IMR-90 (cell line): ENCODE measurements around the gene XPC.

Experiments
- BHLHE40 ChIP-seq: fragments of 150-350 bp; IDR thresholded peaks from 2 replicates; pipeline ENCODE4 v1.6.1; 2016; ENCODE audit warnings: mild to moderate bottlenecking, low read depth, low read length
- CTCF ChIP-seq: conservative IDR thresholded peaks from 2 replicates; pipeline ENCODE4 v1.5.1; 2012; ENCODE audit warnings: mild to moderate bottlenecking, low read depth, low read length, improper control_type of control experiment
- POLR2A ChIP-seq: IDR thresholded peaks from 2 replicates; pipeline ENCODE4 v1.6.1; 2012; ENCODE audit warnings: mild to moderate bottlenecking, low read depth, low read length
- RAD21 ChIP-seq: IDR thresholded peaks from 2 replicates; pipeline ENCODE4 v1.6.1; 2012; ENCODE audit warnings: low read length, improper control_type of control experiment
- RCOR1 ChIP-seq: IDR thresholded peaks from 2 replicates; pipeline ENCODE4 v1.6.1; 2012; ENCODE audit warnings: mild to moderate bottlenecking, low read length, improper control_type of control experiment; ENCODE audit not compliant: insufficient replicate concordance
- RFX5 ChIP-seq: IDR thresholded peaks from 2 replicates; pipeline ENCODE4 v1.8.0; 2012; ENCODE audit warnings: low read depth, mild to moderate bottlenecking, low read length, moderate library complexity

DNA sequence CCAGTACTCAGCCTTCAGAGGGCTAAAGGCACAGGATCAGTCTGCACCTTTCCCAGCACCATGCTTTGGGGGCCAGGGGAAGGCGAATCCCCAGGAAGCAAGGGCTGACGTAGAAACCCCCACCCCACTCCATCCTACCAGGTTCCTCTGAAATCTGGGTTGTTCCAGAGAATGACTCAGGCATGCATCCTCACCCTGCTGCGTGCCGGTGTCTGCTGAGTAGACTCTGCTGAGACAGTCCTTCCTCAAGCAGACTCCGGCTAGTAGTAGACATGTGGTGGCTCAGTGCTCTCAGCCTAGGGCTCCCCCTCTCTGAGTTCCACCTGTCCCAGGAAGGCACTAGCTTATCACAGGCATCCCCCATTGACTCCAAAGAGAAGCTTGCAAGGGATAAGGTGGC is 44.5 kb downstream of the XPC start:
- TF ChIP-seq CTCF (no peak), RFX5 (no peak), RAD21 (no peak), POLR2A (no peak), BHLHE40 (no peak), RCOR1 (no peak)
